Ishikawa (cell line): ENCODE results near the gene KRTAP24-1.

ENCODE experiments used
- CEBPB ChIP-seq: IDR thresholded peaks from 2 replicates; pipeline ENCODE4 v1.6.1; 2012
- CREB1 ChIP-seq: IDR thresholded peaks from 2 replicates; pipeline ENCODE4 v1.6.1; 2012; ENCODE audit warnings: low read depth
- EGR1 ChIP-seq: IDR thresholded peaks from 2 replicates; pipeline ENCODE4 v1.6.1; 2012
- EP300 ChIP-seq: IDR thresholded peaks from 2 replicates; pipeline ENCODE4 v1.6.1; 2012; ENCODE audit warnings: borderline replicate concordance
- FOXM1 ChIP-seq: IDR thresholded peaks from 2 replicates; pipeline ENCODE4 v1.6.1; 2012; ENCODE audit warnings: low read depth, borderline replicate concordance
- MAX ChIP-seq: IDR thresholded peaks from 2 replicates; pipeline ENCODE4 v1.6.1; 2012
- NFIC ChIP-seq: IDR thresholded peaks from 2 replicates; pipeline ENCODE4 v1.6.1; 2012
- RAD21 ChIP-seq: IDR thresholded peaks from 2 replicates; pipeline ENCODE4 v1.6.1; 2012; ENCODE audit warnings: low read depth
- REST ChIP-seq: IDR thresholded peaks from 2 replicates; pipeline ENCODE4 v1.6.1; 2012; ENCODE audit warnings: low read depth, mild to moderate bottlenecking
- TAF1 ChIP-seq: IDR thresholded peaks from 2 replicates; pipeline ENCODE4 v1.6.1; 2012; ENCODE audit warnings: low read depth, mild to moderate bottlenecking
- TCF12 ChIP-seq: IDR thresholded peaks from 2 replicates; pipeline ENCODE4 v1.6.1; 2012; ENCODE audit warnings: low read depth
- USF1 ChIP-seq: IDR thresholded peaks from 2 replicates; pipeline ENCODE4 v1.6.1; 2012
- YY1 ChIP-seq: IDR thresholded peaks from 2 replicates; pipeline ENCODE4 v1.6.1; 2012; ENCODE audit warnings: low read depth
- ZBTB7A ChIP-seq: IDR thresholded peaks from 2 replicates; pipeline ENCODE4 v1.6.1; 2012; ENCODE audit warnings: low read depth

GRCh38 chr21:30232011-30232410, 50.7 kb downstream of the KRTAP24-1 start:
- TF ChIP-seq TCF12 = no peak
- TF ChIP-seq YY1 = no peak
- no peak for TF ChIP-seq CEBPB
- TF ChIP-seq EP300 = no peak
- TF ChIP-seq REST = no peak
- TF ChIP-seq TAF1 = no peak
- TF ChIP-seq USF1 = no peak
- TF ChIP-seq FOXM1 = no peak
- TF ChIP-seq EGR1 = no peak
- no peak for TF ChIP-seq CREB1
- TF ChIP-seq MAX = no peak
- TF ChIP-seq RAD21 = no peak
- TF ChIP-seq NFIC = no peak
- no peak for TF ChIP-seq ZBTB7A
